Skeletal muscle tissue (tissue), 4 donors: ENCODE results near the gene SUSD4. TPM values are rescaled to one million over a fixed set of nuclear protein-coding genes. Genes with fewer than 3 reads are reported as not detected.

Experiments used
- H3K27ac ChIP-seq: one replicate; pipeline ENCODE4 v1.7.0; 2013; ENCODE audit warnings: mild to moderate bottlenecking, low read depth, low read length, inconsistent platforms
- H3K27me3 ChIP-seq, 3 donors: one replicate each; pipeline ENCODE4 v1.7.0; 2013; ENCODE audit warnings: low read length in 3 of 3; ENCODE audit not compliant: control insufficient read depth in 3 of 3, insufficient read depth in 3 of 3
- H3K36me3 ChIP-seq, 3 donors: one replicate each; pipeline ENCODE4 v1.7.0; 2013; ENCODE audit warnings: low read length in 3 of 3; ENCODE audit not compliant: control insufficient read depth in 3 of 3, insufficient read depth in 3 of 3
- H3K4me1 ChIP-seq, 3 donors: one replicate each; pipeline ENCODE4 v1.7.0; 2013; ENCODE audit warnings: low read length in 3 of 3, mild to moderate bottlenecking in 3 of 3; ENCODE audit not compliant: control insufficient read depth in 3 of 3, insufficient read depth in 3 of 3
- H3K4me3 ChIP-seq, 3 donors: one replicate each; pipeline ENCODE4 v1.7.0; 2013; ENCODE audit warnings: low read length in 3 of 3
- H3K9ac ChIP-seq, 3 donors: one replicate each; pipeline ENCODE4 v1.7.0; 2013; ENCODE audit warnings: low read length in 3 of 3, mild to moderate bottlenecking in 3 of 3, moderate library complexity in 2 of 3, low read depth in 1 of 3
- H3K9me3 ChIP-seq, 3 donors: one replicate each; pipeline ENCODE4 v1.7.0; 2013; ENCODE audit warnings: low read length in 3 of 3; ENCODE audit not compliant: control insufficient read depth in 3 of 3
- total RNA-seq: library from RNA; depleted of rRNA; stranded (reverse); fragments of >200 nt; gene quantifications from one replicate; pipeline ENCODE4 v1.2.3, GENCODE V29; 2014
- donor health status: Osteomylitis.

Gene SUSD4
- total RNA-seq, 1 donor from 2014 or later = 4.7 TPM

GRCh38 chr1:223331929-223332328, 32.0 kb downstream of the SUSD4 start:
- Histone ChIP-seq H3K4me1 (no peaks in the 10 kb centered on the region), H3K9ac (no peak overlapping the region), H3K36me3 (no peaks in the 10 kb centered on the region), H3K4me3 (no peak overlapping the region), H3K27ac (no peak overlapping the region), H3K9me3 (no peaks in the 10 kb centered on the region), H3K27me3 (no peaks in the 10 kb centered on the region)

GRCh38 chr1:223331301-223331700, 32.7 kb downstream of the SUSD4 start:
- Histone ChIP-seq H3K9ac (no peak overlapping the region), H3K9me3 (no peaks in the 10 kb centered on the region), H3K4me1 (no peaks in the 10 kb centered on the region), H3K4me3 (no peak overlapping the region), H3K36me3 (no peaks in the 10 kb centered on the region), H3K27me3 (no peaks in the 10 kb centered on the region), H3K27ac (no peak overlapping the region)

- H3K4me1 ChIP-seq = no peaks in the 10 kb centered on the region
- no peaks in the 10 kb centered on the region for H3K9me3 ChIP-seq
- no peak overlapping the region for H3K27ac ChIP-seq
- no peak overlapping the region for H3K4me3 ChIP-seq
- H3K27me3 ChIP-seq = no peaks in the 10 kb centered on the region
- H3K36me3 ChIP-seq = no peaks in the 10 kb centered on the region
- no peak overlapping the region for H3K9ac ChIP-seq
These were observed 33.5 kb downstream of the SUSD4 start for GRCh38 chr1:223330466-223330865.

- no peaks in the 10 kb centered on the region for H3K4me1 ChIP-seq
- no peak overlapping the region for H3K27ac ChIP-seq
- no peaks in the 10 kb centered on the region for H3K9me3 ChIP-seq
- no peaks in the 10 kb centered on the region for H3K36me3 ChIP-seq
- no peak overlapping the region for H3K9ac ChIP-seq
- H3K27me3 ChIP-seq = no peaks in the 10 kb centered on the region
- H3K4me3 ChIP-seq = no peak overlapping the region
These were observed 34.1 kb downstream of the SUSD4 start for GRCh38 chr1:223329664-223330415.

GRCh38 chr1:223329252-223329651, 34.7 kb downstream of the SUSD4 start:
- H3K36me3 ChIP-seq = no peaks in the 10 kb centered on the region
- H3K9ac ChIP-seq = no peak overlapping the region
- H3K9me3 ChIP-seq = no peaks in the 10 kb centered on the region
- H3K4me1 ChIP-seq = no peaks in the 10 kb centered on the region
- peaks cover 0 to 3% (median 2%) of the 10 kb centered on the region in 3 donors for H3K27me3 ChIP-seq
- H3K27ac ChIP-seq = no peak overlapping the region
- H3K4me3 ChIP-seq = no peak overlapping the region

- Histone ChIP-seq H3K4me3 (no peak overlapping the region), H3K9me3 (no peaks in the 10 kb centered on the region), H3K27ac (no peak overlapping the region), H3K9ac (no peak overlapping the region), H3K36me3 (no peaks in the 10 kb centered on the region), H3K4me1 (no peaks in the 10 kb centered on the region), H3K27me3 (peaks cover 0 to 3% (median 3%) of the 10 kb centered on the region in 3 donors)
These were observed 35.4 kb downstream of the SUSD4 start for GRCh38 chr1:223328566-223328965.

GRCh38 chr1:223326776-223327175, 37.2 kb downstream of the SUSD4 start:
- Histone ChIP-seq H3K36me3 (no peaks in the 10 kb centered on the region), H3K4me3 (no peak overlapping the region), H3K27ac (no peak overlapping the region), H3K4me1 (no peaks in the 10 kb centered on the region), H3K9ac (no peak overlapping the region), H3K9me3 (no peaks in the 10 kb centered on the region), H3K27me3 (peaks cover 0 to 3% (median 3%) of the 10 kb centered on the region in 3 donors)

- Histone ChIP-seq H3K9me3 (no peaks in the 10 kb centered on the region), H3K27ac (no peak overlapping the region)
These were observed 40.2 kb downstream of the SUSD4 start for GRCh38 chr1:223323491-223324484.

GRCh38 chr1:223322868-223323267, 41.1 kb downstream of the SUSD4 start:
- Histone ChIP-seq H3K36me3 (no peaks in the 10 kb centered on the region), H3K9ac (no peak overlapping the region), H3K4me1 (no peaks in the 10 kb centered on the region), H3K9me3 (no peaks in the 10 kb centered on the region), H3K27ac (no peak overlapping the region), H3K27me3 (peaks cover 0 to 3% (median 3%) of the 10 kb centered on the region in 3 donors), H3K4me3 (no peak overlapping the region)

More at GRCh38 chr1:223323491-223324484, 40.2 kb downstream of the SUSD4 start:
- Histone ChIP-seq H3K36me3 (no peaks in the 10 kb centered on the region), H3K4me3 (no peak overlapping the region), H3K27me3 (peaks cover 0 to 3% (median 3%) of the 10 kb centered on the region in 3 donors), H3K9ac (no peak overlapping the region), H3K4me1 (no peaks in the 10 kb centered on the region)

- no peaks in the 10 kb centered on the region for H3K9me3 ChIP-seq
- H3K27me3 ChIP-seq = peaks cover 0 to 3% (median 3%) of the 10 kb centered on the region in 3 donors
- H3K9ac ChIP-seq = no peak overlapping the region
- no peaks in the 10 kb centered on the region for H3K36me3 ChIP-seq
- H3K4me3 ChIP-seq = no peak overlapping the region
- no peak overlapping the region for H3K27ac ChIP-seq
- H3K4me1 ChIP-seq = no peaks in the 10 kb centered on the region
These were observed 43.0 kb downstream of the SUSD4 start for GRCh38 chr1:223320959-223321358.
